ENCODE data around the gene TPRN. TPM values are rescaled to one million over a fixed set of nuclear protein-coding genes. Genes with fewer than 3 reads are reported as not detected.

TPRN gene
- polyA plus RNA-seq, 1 of the 3 experiments (the other 2 are of a cell fraction): 5.2 TPM

DNA sequence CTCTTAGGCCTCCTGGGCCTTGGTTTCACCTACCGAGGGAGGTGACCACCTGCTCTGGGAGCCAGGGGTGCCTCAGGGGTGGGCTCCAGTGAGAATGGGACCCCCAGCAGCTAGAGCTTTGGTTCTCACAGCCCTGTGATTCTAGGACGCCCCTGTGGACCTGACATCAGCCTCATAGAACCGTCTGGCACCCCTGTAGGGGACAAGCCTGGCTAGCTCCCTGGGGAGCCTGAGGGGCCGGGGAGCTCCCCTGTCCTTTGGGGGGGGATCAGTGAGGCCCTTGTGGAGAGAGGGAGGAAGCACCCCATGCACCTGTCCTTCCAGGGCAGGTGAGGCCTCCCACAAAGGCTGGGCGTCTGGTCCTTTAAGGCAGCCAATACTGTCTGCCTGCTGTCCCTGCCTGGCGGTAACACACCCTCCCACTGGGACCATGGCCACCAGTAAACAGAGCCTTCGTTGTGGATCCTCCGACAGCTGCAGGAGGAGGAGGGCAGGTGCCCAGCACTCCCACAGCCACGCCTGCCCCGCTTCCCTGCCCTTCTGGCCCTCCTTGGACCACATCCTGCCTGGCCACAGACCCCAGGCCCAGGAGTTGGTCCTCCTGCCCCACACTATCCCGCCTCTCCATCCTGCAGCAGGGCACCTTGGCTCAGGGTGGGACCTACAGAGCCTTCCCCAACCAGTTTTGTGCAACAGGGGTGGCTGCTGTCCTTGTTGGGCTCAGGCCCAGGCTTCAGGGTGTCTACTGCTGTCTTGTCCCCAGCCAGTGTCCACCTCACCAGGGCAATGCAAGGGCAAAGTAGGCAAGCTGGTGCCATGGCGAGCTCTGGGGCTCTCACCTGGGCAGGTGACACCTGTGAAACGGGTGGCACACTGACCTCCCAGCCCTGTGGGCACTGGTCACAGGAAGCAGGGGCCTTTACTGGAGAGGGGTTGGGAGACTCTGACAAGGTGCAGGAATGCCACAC, 37.5 kb upstream of the TPRN start:
- CTCF ChIA-PET: interaction anchor here (0.7 to 4.5 kb wide), 14 partner anchors 10 to 189 kb away, joined by 3 to 95 read pairs (median 10); partner anchors contain the start of genes ANAPC2, CYSRT1, DPP7 and LRRC26
- TF ChIP-seq SMC3 (IDR thresholded peaks at IDR 0.05; ENCODE audit: low read depth, low read length) (no peak), ELF1 (IDR thresholded peaks at IDR 0.05) (no peak), RCOR1 (IDR thresholded peaks at IDR 0.05; ENCODE audit: low read length) (no peak), FOXJ3 (CRISPR knock-in tag; IDR thresholded peaks at IDR 0.05) (no peak), CHD2 (IDR thresholded peaks at IDR 0.05; ENCODE audit: low read length, partially characterized antibody) (no peak), GABPA (IDR thresholded peaks at IDR 0.05; ENCODE audit: low read depth) (no peak), FOXM1 (IDR thresholded peaks at IDR 0.05; ENCODE audit: low read depth) (no peak), FOSL2 (IDR thresholded peaks at IDR 0.05; ENCODE audit: borderline replicate concordance, low read depth) (no peak), NRF1 (IDR thresholded peaks at IDR 0.05; ENCODE audit: low read depth, low read length) (no peak), MXI1 (IDR thresholded peaks at IDR 0.05; ENCODE audit: low read depth, low read length) (no peak), TAF1 (IDR thresholded peaks at IDR 0.05; ENCODE audit: borderline replicate concordance, low read depth, low read length) (no peak), RAD21 (IDR thresholded peaks at IDR 0.05; ENCODE audit: low read length) (no peak), SIN3A (IDR thresholded peaks at IDR 0.05; ENCODE audit: borderline replicate concordance, low read depth, low read length) (no peak), RXRA (IDR thresholded peaks at IDR 0.05; ENCODE audit: borderline replicate concordance, low read depth) (no peak), TEAD4 (IDR thresholded peaks at IDR 0.05; ENCODE audit: borderline replicate concordance, insufficient read depth) (no peak)
- TF ChIP-seq, protein P1, sequence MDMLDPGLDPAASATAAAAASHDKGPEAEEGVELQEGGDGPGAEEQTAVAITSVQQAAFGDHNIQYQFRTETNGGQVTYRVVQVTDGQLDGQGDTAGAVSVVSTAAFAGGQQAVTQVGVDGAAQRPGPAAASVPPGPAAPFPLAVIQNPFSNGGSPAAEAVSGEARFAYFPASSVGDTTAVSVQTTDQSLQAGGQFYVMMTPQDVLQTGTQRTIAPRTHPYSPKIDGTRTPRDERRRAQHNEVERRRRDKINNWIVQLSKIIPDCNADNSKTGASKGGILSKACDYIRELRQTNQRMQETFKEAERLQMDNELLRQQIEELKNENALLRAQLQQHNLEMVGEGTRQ (IDR thresholded peaks at IDR 0.05; ENCODE audit: borderline replicate concordance, low read depth, low read length): no peak
- TF ChIP-seq, protein P2, sequence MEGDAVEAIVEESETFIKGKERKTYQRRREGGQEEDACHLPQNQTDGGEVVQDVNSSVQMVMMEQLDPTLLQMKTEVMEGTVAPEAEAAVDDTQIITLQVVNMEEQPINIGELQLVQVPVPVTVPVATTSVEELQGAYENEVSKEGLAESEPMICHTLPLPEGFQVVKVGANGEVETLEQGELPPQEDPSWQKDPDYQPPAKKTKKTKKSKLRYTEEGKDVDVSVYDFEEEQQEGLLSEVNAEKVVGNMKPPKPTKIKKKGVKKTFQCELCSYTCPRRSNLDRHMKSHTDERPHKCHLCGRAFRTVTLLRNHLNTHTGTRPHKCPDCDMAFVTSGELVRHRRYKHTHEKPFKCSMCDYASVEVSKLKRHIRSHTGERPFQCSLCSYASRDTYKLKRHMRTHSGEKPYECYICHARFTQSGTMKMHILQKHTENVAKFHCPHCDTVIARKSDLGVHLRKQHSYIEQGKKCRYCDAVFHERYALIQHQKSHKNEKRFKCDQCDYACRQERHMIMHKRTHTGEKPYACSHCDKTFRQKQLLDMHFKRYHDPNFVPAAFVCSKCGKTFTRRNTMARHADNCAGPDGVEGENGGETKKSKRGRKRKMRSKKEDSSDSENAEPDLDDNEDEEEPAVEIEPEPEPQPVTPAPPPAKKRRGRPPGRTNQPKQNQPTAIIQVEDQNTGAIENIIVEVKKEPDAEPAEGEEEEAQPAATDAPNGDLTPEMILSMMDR (IDR thresholded peaks at IDR 0.05): no peak
- TF ChIP-seq, protein P3, sequence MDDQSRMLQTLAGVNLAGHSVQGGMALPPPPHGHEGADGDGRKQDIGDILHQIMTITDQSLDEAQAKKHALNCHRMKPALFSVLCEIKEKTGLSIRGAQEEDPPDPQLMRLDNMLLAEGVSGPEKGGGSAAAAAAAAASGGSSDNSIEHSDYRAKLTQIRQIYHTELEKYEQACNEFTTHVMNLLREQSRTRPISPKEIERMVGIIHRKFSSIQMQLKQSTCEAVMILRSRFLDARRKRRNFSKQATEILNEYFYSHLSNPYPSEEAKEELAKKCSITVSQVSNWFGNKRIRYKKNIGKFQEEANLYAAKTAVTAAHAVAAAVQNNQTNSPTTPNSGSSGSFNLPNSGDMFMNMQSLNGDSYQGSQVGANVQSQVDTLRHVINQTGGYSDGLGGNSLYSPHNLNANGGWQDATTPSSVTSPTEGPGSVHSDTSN (IDR thresholded peaks at IDR 0.05): no peak
- Histone ChIP-seq H2AFZ (ENCODE audit: low read depth) (no peak overlapping the region), H3K27ac (ENCODE audit: low read depth in 2 of 2, low read length in 1 of 2) (no peak overlapping the region), H3K4me1 (ENCODE audit: control insufficient read depth in 1 of 2, insufficient read depth in 2 of 2, low read depth in 1 of 2, low read length in 1 of 2) (peaks cover 15 to 33% of the 10 kb centered on the region in 2 experiments; a peak in 2 of 4 replicates), H3K4me3 (ENCODE audit: low read depth in 2 of 2, low read length in 1 of 2) (no peak overlapping the region), H3F3A (replicated peaks; ENCODE audit: insufficient read depth) (peaks cover 14% of the 10 kb centered on the region), H3K79me2 (ENCODE audit: insufficient read depth) (peaks cover 43% of the 10 kb centered on the region), H3K9me3 (no peaks in the 10 kb centered on the region), H3K9ac (no peak overlapping the region), H4K20me1 (ENCODE audit: insufficient read depth) (peaks cover 15% of the 10 kb centered on the region), H3K27me3 (ENCODE audit: insufficient read depth) (no peaks in the 10 kb centered on the region), H3K9me2 (no peaks in the 10 kb centered on the region), H3K4me2 (peak overlapping the region; percentile 97), H3K36me3 (replicated peaks in 1 of 2; ENCODE audit: control insufficient read depth in 1 of 2, insufficient read depth in 2 of 2, low read length in 1 of 2) (peaks cover 9 to 13% of the 10 kb centered on the region in 2 experiments)
- whole genome bisulfite sequencing (ENCODE audit: low lambda C conversion rate): 86% methylated on average over 6 of the region's 13 CpGs
- POLR2A ChIA-PET: interaction anchor here (6.4 kb wide), 1 partner anchor 18 kb away, joined by 83 read pairs; the partner anchor contains the start of gene NELFB
- DNase-seq: no peak
